ENCODE results near the gene LPAR3.
A peak's percentile ranks its signal among the peaks of the same experiment; 100 is the strongest.

Gene LPAR3

GRCh38 chr1:84936116-84936810, 43.3 kb upstream of the LPAR3 start:
- H3K4me3 ChIP-seq (ENCODE audit: severe bottlenecking), result no peak overlapping the region
- peak; percentile 97 for TF ChIP-seq CTCF (IDR thresholded peaks at IDR 0.05; ENCODE audit: poor library complexity, severe bottlenecking)
- no peaks in the 10 kb centered on the region for H3K27me3 ChIP-seq (ENCODE audit: insufficient read depth, poor library complexity, severe bottlenecking)
- DNase-seq (ENCODE audit: low spot score) (no peak), ATAC-seq (ENCODE audit: low read depth) (peak; percentile 52; the same call in 1 of the 3 replicates)
- no peaks in the 10 kb centered on the region for H3K4me1 ChIP-seq (ENCODE audit: insufficient read depth, poor library complexity, severe bottlenecking)
- no peak overlapping the region for H3K27ac ChIP-seq (ENCODE audit: poor library complexity, severe bottlenecking)
- H3K9me3 ChIP-seq (ENCODE audit: severe bottlenecking), result no peaks in the 10 kb centered on the region
- H3K36me3 ChIP-seq (ENCODE audit: low read depth), result no peaks in the 10 kb centered on the region

- no peak for ATAC-seq (ENCODE audit: low read depth)
- Histone ChIP-seq H3K4me1 (ENCODE audit: insufficient read depth, poor library complexity, severe bottlenecking) (no peaks in the 10 kb centered on the region), H3K9me3 (ENCODE audit: severe bottlenecking) (no peaks in the 10 kb centered on the region), H3K4me3 (ENCODE audit: severe bottlenecking) (no peak overlapping the region), H3K27me3 (ENCODE audit: insufficient read depth, poor library complexity, severe bottlenecking) (no peaks in the 10 kb centered on the region), H3K27ac (ENCODE audit: poor library complexity, severe bottlenecking) (no peak overlapping the region), H3K36me3 (ENCODE audit: low read depth) (no peaks in the 10 kb centered on the region)
- TF ChIP-seq CTCF (IDR thresholded peaks at IDR 0.05; ENCODE audit: poor library complexity, severe bottlenecking), result no peak
- no peak for DNase-seq (ENCODE audit: low spot score)
Observed at GRCh38 chr1:84933011-84933611, 40.1 kb upstream of the LPAR3 start.

- no peaks in the 10 kb centered on the region for H3K4me1 ChIP-seq (ENCODE audit: insufficient read depth, poor library complexity, severe bottlenecking)
- no peak for TF ChIP-seq CTCF (IDR thresholded peaks at IDR 0.05; ENCODE audit: poor library complexity, severe bottlenecking)
- no peaks in the 10 kb centered on the region for H3K27me3 ChIP-seq (ENCODE audit: insufficient read depth, poor library complexity, severe bottlenecking)
- H3K4me3 ChIP-seq (ENCODE audit: severe bottlenecking), result no peak overlapping the region
- DNase-seq (ENCODE audit: low spot score), result no peak
- 0 out of 3 replicates have a peak, but pooled peaks have one; percentile 29 for ATAC-seq (ENCODE audit: low read depth)
- H3K9me3 ChIP-seq (ENCODE audit: severe bottlenecking), result no peaks in the 10 kb centered on the region
- H3K36me3 ChIP-seq (ENCODE audit: low read depth), result no peaks in the 10 kb centered on the region
- H3K27ac ChIP-seq (ENCODE audit: poor library complexity, severe bottlenecking), result no peak overlapping the region
Observed at GRCh38 chr1:84930831-84931230, 37.8 kb upstream of the LPAR3 start.

GRCh38 chr1:84930329-84930728, 37.3 kb upstream of the LPAR3 start:
- Histone ChIP-seq H3K27ac (ENCODE audit: poor library complexity, severe bottlenecking) (no peak overlapping the region), H3K9me3 (ENCODE audit: severe bottlenecking) (no peaks in the 10 kb centered on the region), H3K27me3 (ENCODE audit: insufficient read depth, poor library complexity, severe bottlenecking) (no peaks in the 10 kb centered on the region), H3K36me3 (ENCODE audit: low read depth) (no peaks in the 10 kb centered on the region), H3K4me1 (ENCODE audit: insufficient read depth, poor library complexity, severe bottlenecking) (no peaks in the 10 kb centered on the region), H3K4me3 (ENCODE audit: severe bottlenecking) (no peak overlapping the region)
- ATAC-seq (ENCODE audit: low read depth) (no peak), DNase-seq (ENCODE audit: low spot score) (no peak)
- no peak for TF ChIP-seq CTCF (IDR thresholded peaks at IDR 0.05; ENCODE audit: poor library complexity, severe bottlenecking)

GRCh38 chr1:84929581-84929980, 36.6 kb upstream of the LPAR3 start:
- Histone ChIP-seq H3K27me3 (ENCODE audit: insufficient read depth, poor library complexity, severe bottlenecking) (no peaks in the 10 kb centered on the region), H3K9me3 (ENCODE audit: severe bottlenecking) (no peaks in the 10 kb centered on the region), H3K36me3 (ENCODE audit: low read depth) (no peaks in the 10 kb centered on the region), H3K27ac (ENCODE audit: poor library complexity, severe bottlenecking) (no peak overlapping the region), H3K4me3 (ENCODE audit: severe bottlenecking) (no peak overlapping the region), H3K4me1 (ENCODE audit: insufficient read depth, poor library complexity, severe bottlenecking) (no peaks in the 10 kb centered on the region)
- DNase-seq (ENCODE audit: low spot score) (no peak), ATAC-seq (ENCODE audit: low read depth) (no peak)
- TF ChIP-seq CTCF (IDR thresholded peaks at IDR 0.05; ENCODE audit: poor library complexity, severe bottlenecking), result no peak
